ENCODE results near the gene C10orf120. TPM values are rescaled to one million over a fixed set of nuclear protein-coding genes. Genes with fewer than 3 reads are reported as not detected.

C10orf120 gene
- total and polyA plus RNA-seq, 2 experiments from 2014 or later, result not detected

- Histone ChIP-seq H3K27ac (no peak overlapping the region), H3K27me3 (no peaks in the 10 kb centered on the region), H3K4me3 (no peak overlapping the region), H3K4me1 (ENCODE audit: low read depth) (no peaks in the 10 kb centered on the region), H3K9me3 (ENCODE audit: low read depth) (no peaks in the 10 kb centered on the region), H3K36me3 (no peaks in the 10 kb centered on the region)
- no peak for TF ChIP-seq CTCF (IDR thresholded peaks at IDR 0.05; ENCODE audit: low read depth, low read length)
- no peak for DNase-seq (ENCODE audit: low read depth in 1 of 2, low spot score in 1 of 2)
Measured at GRCh38 chr10:122675278-122675677, 24.4 kb downstream of the C10orf120 start.

- H3K4me3 ChIP-seq, result no peak overlapping the region
- no peaks in the 10 kb centered on the region for H3K36me3 ChIP-seq
- DNase-seq (ENCODE audit: low read depth in 1 of 2, low spot score in 1 of 2), result no peak
- no peaks in the 10 kb centered on the region for H3K27me3 ChIP-seq
- H3K4me1 ChIP-seq (ENCODE audit: low read depth), result no peaks in the 10 kb centered on the region
- H3K9me3 ChIP-seq (ENCODE audit: low read depth), result no peaks in the 10 kb centered on the region
- no peak for TF ChIP-seq CTCF (IDR thresholded peaks at IDR 0.05; ENCODE audit: low read depth, low read length)
- H3K27ac ChIP-seq, result no peak overlapping the region
Measured at GRCh38 chr10:122674781-122675180, 24.9 kb downstream of the C10orf120 start.

GRCh38 chr10:122673731-122674130 is 25.9 kb downstream of the C10orf120 start:
- Histone ChIP-seq H3K27ac (no peak overlapping the region), H3K4me1 (ENCODE audit: low read depth) (no peaks in the 10 kb centered on the region), H3K27me3 (no peaks in the 10 kb centered on the region), H3K9me3 (ENCODE audit: low read depth) (no peaks in the 10 kb centered on the region), H3K36me3 (no peaks in the 10 kb centered on the region), H3K4me3 (no peak overlapping the region)
- DNase-seq (ENCODE audit: low read depth in 1 of 2, low spot score in 1 of 2), result no peak
- no peak for TF ChIP-seq CTCF (IDR thresholded peaks at IDR 0.05; ENCODE audit: low read depth, low read length)

- Histone ChIP-seq H3K4me1 (ENCODE audit: low read depth) (no peaks in the 10 kb centered on the region), H3K9me3 (ENCODE audit: low read depth) (no peaks in the 10 kb centered on the region), H3K27ac (no peak overlapping the region), H3K27me3 (no peaks in the 10 kb centered on the region), H3K36me3 (no peaks in the 10 kb centered on the region), H3K4me3 (no peak overlapping the region)
- no peak for TF ChIP-seq CTCF (IDR thresholded peaks at IDR 0.05; ENCODE audit: low read depth, low read length)
- DNase-seq (ENCODE audit: low read depth in 1 of 2, low spot score in 1 of 2), result no peak
Measured at GRCh38 chr10:122673269-122673668, 26.4 kb downstream of the C10orf120 start.

- H3K9me3 ChIP-seq (ENCODE audit: low read depth), result no peaks in the 10 kb centered on the region
- no peaks in the 10 kb centered on the region for H3K4me1 ChIP-seq (ENCODE audit: low read depth)
- DNase-seq (ENCODE audit: low read depth in 1 of 2, low spot score in 1 of 2), result no peak
- H3K27me3 ChIP-seq, result no peaks in the 10 kb centered on the region
- no peaks in the 10 kb centered on the region for H3K36me3 ChIP-seq
- H3K27ac ChIP-seq, result no peak overlapping the region
- no peak for TF ChIP-seq CTCF (IDR thresholded peaks at IDR 0.05; ENCODE audit: low read depth, low read length)
- no peak overlapping the region for H3K4me3 ChIP-seq
Measured at GRCh38 chr10:122672655-122673054, 27.0 kb downstream of the C10orf120 start.

GRCh38 chr10:122671355-122671754 is 28.3 kb downstream of the C10orf120 start:
- Histone ChIP-seq H3K4me1 (ENCODE audit: low read depth) (no peaks in the 10 kb centered on the region), H3K36me3 (no peaks in the 10 kb centered on the region), H3K27ac (no peak overlapping the region), H3K27me3 (no peaks in the 10 kb centered on the region), H3K4me3 (no peak overlapping the region), H3K9me3 (ENCODE audit: low read depth) (no peaks in the 10 kb centered on the region)
- DNase-seq (ENCODE audit: low read depth in 1 of 2, low spot score in 1 of 2), result no peak
- TF ChIP-seq CTCF (IDR thresholded peaks at IDR 0.05; ENCODE audit: low read depth, low read length), result no peak

Measured in cardiac muscle cell (in vitro differentiated cells and primary cell).